ENCODE results near the gene KIFAP3.

The KIFAP3 gene

GRCh38 chr1:169945181-169945580 is 129.3 kb downstream of the KIFAP3 start:
- Histone ChIP-seq H3K36me3 (ENCODE audit: low read length) (no peaks in the 10 kb centered on the region), H3F3A (ENCODE audit: insufficient read depth) (no peaks in the 10 kb centered on the region), H3K9ac (ENCODE audit: low read length) (no peak overlapping the region), H3K4me2 (ENCODE audit: low read depth, low read length, poor library complexity, severe bottlenecking) (no peak overlapping the region), H3K27me3 (ENCODE audit: low read length) (no peaks in the 10 kb centered on the region), H3K4me3 (ENCODE audit: insufficient read depth, low read length, poor library complexity, severe bottlenecking) (no peak overlapping the region), H3K79me2 (ENCODE audit: insufficient read depth, low read length) (no peaks in the 10 kb centered on the region), H3K9me3 (ENCODE audit: insufficient read depth, low read length) (no peaks in the 10 kb centered on the region), H3K9me2 (replicated peaks; ENCODE audit: insufficient read depth, low read length) (no peaks in the 10 kb centered on the region), H2AFZ (ENCODE audit: low read depth, low read length, severe bottlenecking) (no peak overlapping the region), H4K20me1 (ENCODE audit: low read depth, low read length) (no peaks in the 10 kb centered on the region; the same call in 1 of the 2 replicates), H3K27ac (ENCODE audit: low read depth, low read length) (no peak overlapping the region)
- no peak for TF ChIP-seq CTCF (IDR thresholded peaks at IDR 0.05; ENCODE audit: insufficient read depth, low read length, poor library complexity, severe bottlenecking)
- TF ChIP-seq EZH2phosphoT487 (conservative IDR thresholded peaks at IDR 0.05; ENCODE audit: low read length), result no peak

- TF ChIP-seq CTCF (IDR thresholded peaks at IDR 0.05; ENCODE audit: insufficient read depth, low read length, poor library complexity, severe bottlenecking) (no peak), EZH2phosphoT487 (conservative IDR thresholded peaks at IDR 0.05; ENCODE audit: low read length) (no peak)
- Histone ChIP-seq H3F3A (ENCODE audit: insufficient read depth) (no peaks in the 10 kb centered on the region), H3K4me3 (ENCODE audit: insufficient read depth, low read length, poor library complexity, severe bottlenecking) (no peak overlapping the region), H2AFZ (ENCODE audit: low read depth, low read length, severe bottlenecking) (no peak overlapping the region), H3K9me3 (ENCODE audit: insufficient read depth, low read length) (no peaks in the 10 kb centered on the region), H3K36me3 (ENCODE audit: low read length) (no peaks in the 10 kb centered on the region), H3K4me2 (ENCODE audit: low read depth, low read length, poor library complexity, severe bottlenecking) (no peak overlapping the region), H3K27me3 (ENCODE audit: low read length) (no peaks in the 10 kb centered on the region), H3K9me2 (replicated peaks; ENCODE audit: insufficient read depth, low read length) (no peaks in the 10 kb centered on the region), H4K20me1 (ENCODE audit: low read depth, low read length) (no peaks in the 10 kb centered on the region), H3K27ac (ENCODE audit: low read depth, low read length) (no peak overlapping the region), H3K79me2 (ENCODE audit: insufficient read depth, low read length) (no peaks in the 10 kb centered on the region), H3K9ac (ENCODE audit: low read length) (no peak overlapping the region)
Observed at GRCh38 chr1:169944621-169945020, 129.9 kb downstream of the KIFAP3 start.

GRCh38 chr1:169943963-169944526 is 130.4 kb downstream of the KIFAP3 start:
- Histone ChIP-seq H3K9ac (ENCODE audit: low read length) (no peak overlapping the region), H3F3A (ENCODE audit: insufficient read depth) (no peaks in the 10 kb centered on the region), H3K9me2 (replicated peaks; ENCODE audit: insufficient read depth, low read length) (no peaks in the 10 kb centered on the region), H3K4me3 (ENCODE audit: insufficient read depth, low read length, poor library complexity, severe bottlenecking) (no peak overlapping the region), H3K36me3 (ENCODE audit: low read length) (no peaks in the 10 kb centered on the region), H4K20me1 (ENCODE audit: low read depth, low read length) (no peaks in the 10 kb centered on the region), H3K27me3 (ENCODE audit: low read length) (no peaks in the 10 kb centered on the region), H3K79me2 (ENCODE audit: insufficient read depth, low read length) (no peaks in the 10 kb centered on the region), H3K27ac (ENCODE audit: low read depth, low read length) (no peak overlapping the region), H3K4me2 (ENCODE audit: low read depth, low read length, poor library complexity, severe bottlenecking) (no peak overlapping the region), H2AFZ (ENCODE audit: low read depth, low read length, severe bottlenecking) (no peak overlapping the region), H3K9me3 (ENCODE audit: insufficient read depth, low read length) (no peaks in the 10 kb centered on the region)
- TF ChIP-seq EZH2phosphoT487 (conservative IDR thresholded peaks at IDR 0.05; ENCODE audit: low read length) (no peak), CTCF (IDR thresholded peaks at IDR 0.05; ENCODE audit: insufficient read depth, low read length, poor library complexity, severe bottlenecking) (no peak)

Data from SU-DHL-6 (cell line).